ENCODE measurements around the gene LMBR1. TPM values are rescaled to one million over a fixed set of nuclear protein-coding genes. Genes with fewer than 3 reads are reported as not detected.
A peak's percentile ranks its signal among the peaks of the same experiment; 100 is the strongest.

LMBR1 gene
- total RNA-seq, 1 donor from 2014 or later, result 49.7 TPM

- no peak overlapping the region for H3K9ac ChIP-seq (ENCODE audit: low read length)
- Mint-ChIP-seq H3K36me3 (ENCODE audit: low read depth, unreplicated experiment) (no peaks in the 10 kb centered on the region), H3K27ac (ENCODE audit: unreplicated experiment) (no peak overlapping the region), H3K9me3 (ENCODE audit: unreplicated experiment) (peaks cover 3% of the 10 kb centered on the region), H3K4me3 (ENCODE audit: unreplicated experiment) (no peak overlapping the region), H3K27me3 (ENCODE audit: low read depth, unreplicated experiment) (peaks cover 10% of the 10 kb centered on the region), H3K4me1 (ENCODE audit: low read depth, unreplicated experiment) (peaks cover 4% of the 10 kb centered on the region)
- no peak overlapping the region for H3K27ac ChIP-seq (ENCODE audit: low read depth, low read length)
- no peaks in the 10 kb centered on the region for H4K20me1 ChIP-seq (ENCODE audit: insufficient read depth, low read length)
- H3K4me1 ChIP-seq (ENCODE audit: insufficient read depth, low read length), result peaks cover 8% of the 10 kb centered on the region
- no peak overlapping the region for H2AFZ ChIP-seq (ENCODE audit: low read depth, low read length)
- no peak for DNase-seq (ENCODE audit: low read depth)
- H3K36me3 ChIP-seq (ENCODE audit: insufficient read depth, low read length), result no peaks in the 10 kb centered on the region
- H3K79me2 ChIP-seq (ENCODE audit: insufficient read depth, low read length), result no peaks in the 10 kb centered on the region
- no peaks in the 10 kb centered on the region for H3K27me3 ChIP-seq (ENCODE audit: insufficient read depth, low read length)
- no peaks in the 10 kb centered on the region for H3K9me3 ChIP-seq (ENCODE audit: insufficient read depth, low read depth, low read length)
- FAIRE-seq, result no peak
- TF ChIP-seq, protein P1, sequence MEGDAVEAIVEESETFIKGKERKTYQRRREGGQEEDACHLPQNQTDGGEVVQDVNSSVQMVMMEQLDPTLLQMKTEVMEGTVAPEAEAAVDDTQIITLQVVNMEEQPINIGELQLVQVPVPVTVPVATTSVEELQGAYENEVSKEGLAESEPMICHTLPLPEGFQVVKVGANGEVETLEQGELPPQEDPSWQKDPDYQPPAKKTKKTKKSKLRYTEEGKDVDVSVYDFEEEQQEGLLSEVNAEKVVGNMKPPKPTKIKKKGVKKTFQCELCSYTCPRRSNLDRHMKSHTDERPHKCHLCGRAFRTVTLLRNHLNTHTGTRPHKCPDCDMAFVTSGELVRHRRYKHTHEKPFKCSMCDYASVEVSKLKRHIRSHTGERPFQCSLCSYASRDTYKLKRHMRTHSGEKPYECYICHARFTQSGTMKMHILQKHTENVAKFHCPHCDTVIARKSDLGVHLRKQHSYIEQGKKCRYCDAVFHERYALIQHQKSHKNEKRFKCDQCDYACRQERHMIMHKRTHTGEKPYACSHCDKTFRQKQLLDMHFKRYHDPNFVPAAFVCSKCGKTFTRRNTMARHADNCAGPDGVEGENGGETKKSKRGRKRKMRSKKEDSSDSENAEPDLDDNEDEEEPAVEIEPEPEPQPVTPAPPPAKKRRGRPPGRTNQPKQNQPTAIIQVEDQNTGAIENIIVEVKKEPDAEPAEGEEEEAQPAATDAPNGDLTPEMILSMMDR (IDR thresholded peaks at IDR 0.05; ENCODE audit: insufficient read depth, low read depth, low read length), result no peak
- TF ChIP-seq EZH2 (IDR thresholded peaks at IDR 0.05; ENCODE audit: insufficient read depth, low read length), result no peak
- no peak overlapping the region for H3K4me2 ChIP-seq (ENCODE audit: low read length)
- H3K4me3 ChIP-seq (ENCODE audit: insufficient read depth, low read depth, low read length), result no peak overlapping the region
Measured at GRCh38 chr7:156898938-156899337, 6.0 kb upstream of the LMBR1 start.

GRCh38 chr7:156897673-156898072 is 4.7 kb upstream of the LMBR1 start:
- Histone ChIP-seq H3K4me2 (ENCODE audit: low read length) (no peak overlapping the region), H3K4me3 (ENCODE audit: insufficient read depth, low read depth, low read length) (no peak overlapping the region), H3K79me2 (ENCODE audit: insufficient read depth, low read length) (no peaks in the 10 kb centered on the region), H3K9me3 (ENCODE audit: insufficient read depth, low read depth, low read length) (no peaks in the 10 kb centered on the region), H3K36me3 (ENCODE audit: insufficient read depth, low read length) (no peaks in the 10 kb centered on the region), H3K27me3 (ENCODE audit: insufficient read depth, low read length) (no peaks in the 10 kb centered on the region), H3K27ac (ENCODE audit: low read depth, low read length) (no peak overlapping the region), H2AFZ (ENCODE audit: low read depth, low read length) (no peak overlapping the region), H4K20me1 (ENCODE audit: insufficient read depth, low read length) (no peaks in the 10 kb centered on the region), H3K4me1 (ENCODE audit: insufficient read depth, low read length) (no peaks in the 10 kb centered on the region), H3K9ac (ENCODE audit: low read length) (no peak overlapping the region)
- Mint-ChIP-seq H3K4me1 (ENCODE audit: low read depth, unreplicated experiment) (peaks cover 4% of the 10 kb centered on the region), H3K27me3 (ENCODE audit: low read depth, unreplicated experiment) (peaks cover 10% of the 10 kb centered on the region), H3K36me3 (ENCODE audit: low read depth, unreplicated experiment) (no peaks in the 10 kb centered on the region), H3K27ac (ENCODE audit: unreplicated experiment) (peak overlapping the region; percentile 18), H3K9me3 (ENCODE audit: unreplicated experiment) (peaks cover 3% of the 10 kb centered on the region), H3K4me3 (ENCODE audit: unreplicated experiment) (no peak overlapping the region)
- no peak for FAIRE-seq
- DNase-seq (ENCODE audit: low read depth), result peak; percentile 57
- TF ChIP-seq EZH2 (IDR thresholded peaks at IDR 0.05; ENCODE audit: insufficient read depth, low read length), result no peak
- TF ChIP-seq, protein P1 (IDR thresholded peaks at IDR 0.05; ENCODE audit: insufficient read depth, low read depth, low read length), result no peak

DNA sequence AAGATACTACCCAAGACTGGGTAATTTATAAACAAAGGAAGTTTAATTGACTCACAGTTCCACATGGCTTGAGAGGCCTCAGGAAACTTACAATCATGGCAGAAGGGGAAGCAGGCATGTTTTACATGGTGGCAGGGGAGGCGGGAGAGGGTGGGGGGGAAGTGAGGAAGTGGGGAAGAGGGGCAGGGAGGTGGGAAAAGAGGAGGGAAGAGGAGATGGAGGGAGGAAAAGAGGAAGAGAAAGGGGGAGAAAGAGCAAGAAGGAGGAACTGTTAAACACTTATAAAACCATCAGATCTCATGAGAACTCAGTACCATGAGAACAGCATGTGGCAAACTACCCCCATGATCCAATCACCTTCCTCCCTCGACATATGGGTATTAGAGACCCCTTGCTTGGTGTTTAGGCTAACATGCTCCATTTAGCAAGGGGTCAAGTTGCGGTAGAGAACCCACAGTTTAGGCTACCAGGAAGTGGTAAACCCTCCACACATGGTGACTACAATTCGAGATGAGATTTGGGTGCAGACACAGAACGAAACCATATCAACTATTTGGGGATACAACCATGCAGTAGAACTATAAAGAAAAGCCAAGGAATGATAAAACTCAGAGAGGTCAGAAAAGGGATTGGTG is 3.5 kb upstream of the LMBR1 start:
- Histone ChIP-seq H3K4me1 (ENCODE audit: insufficient read depth, low read length) (peaks cover 6% of the 10 kb centered on the region), H3K9ac (ENCODE audit: low read length) (no peak overlapping the region), H3K9me3 (ENCODE audit: insufficient read depth, low read depth, low read length) (no peaks in the 10 kb centered on the region), H2AFZ (ENCODE audit: low read depth, low read length) (no peak overlapping the region), H4K20me1 (ENCODE audit: insufficient read depth, low read length) (no peaks in the 10 kb centered on the region), H3K27me3 (ENCODE audit: insufficient read depth, low read length) (no peaks in the 10 kb centered on the region), H3K4me3 (ENCODE audit: insufficient read depth, low read depth, low read length) (no peak overlapping the region), H3K36me3 (ENCODE audit: insufficient read depth, low read length) (no peaks in the 10 kb centered on the region), H3K79me2 (ENCODE audit: insufficient read depth, low read length) (peaks cover 9% of the 10 kb centered on the region), H3K4me2 (ENCODE audit: low read length) (no peak overlapping the region), H3K27ac (ENCODE audit: low read depth, low read length) (no peak overlapping the region)
- Mint-ChIP-seq H3K36me3 (ENCODE audit: low read depth, unreplicated experiment) (no peaks in the 10 kb centered on the region), H3K4me1 (ENCODE audit: low read depth, unreplicated experiment) (peaks cover 9% of the 10 kb centered on the region), H3K9me3 (ENCODE audit: unreplicated experiment) (peaks cover 3% of the 10 kb centered on the region), H3K27me3 (ENCODE audit: low read depth, unreplicated experiment) (peaks cover 9% of the 10 kb centered on the region), H3K4me3 (ENCODE audit: unreplicated experiment) (no peak overlapping the region), H3K27ac (ENCODE audit: unreplicated experiment) (no peak overlapping the region)
- no peak for DNase-seq (ENCODE audit: low read depth)
- FAIRE-seq, result no peak
- TF ChIP-seq, protein P1 (IDR thresholded peaks at IDR 0.05; ENCODE audit: insufficient read depth, low read depth, low read length), result no peak
- TF ChIP-seq EZH2 (IDR thresholded peaks at IDR 0.05; ENCODE audit: insufficient read depth, low read length), result no peak

Data from astrocyte (in vitro differentiated cells and primary cell).